NOMO-1 treated with DMSO at 0.1 percent for 48 hours (cell line): ENCODE data around the gene PIK3R6.
"Not testable (repeated sequence)": the region's sequence is repeated elsewhere in the genome, so short reads cannot be mapped to it uniquely, and the experiment has no call there.

Experiments used
- DNase-seq: peaks from one replicate; lab custom pipeline; 2025; ENCODE audit not compliant: unreplicated experiment; lab: John Stamatoyannopoulos, UW

The PIK3R6 gene

GRCh38 chr17:8894673-8895578 is 27.5 kb upstream of the PIK3R6 start:
- DNase-seq, result peak; percentile 59

GRCh38 chr17:8894202-8894671 is 26.8 kb upstream of the PIK3R6 start:
- no peak for DNase-seq

- DNase-seq, result no peak
Measured at GRCh38 chr17:8893621-8894201, 26.2 kb upstream of the PIK3R6 start.

GRCh38 chr17:8893059-8893458 is 25.6 kb upstream of the PIK3R6 start:
- DNase-seq, result no peak

- no peak for DNase-seq
Measured at GRCh38 chr17:8892338-8892690, 24.8 kb upstream of the PIK3R6 start.

GRCh38 chr17:8890671-8891070 is 23.2 kb upstream of the PIK3R6 start:
- DNase-seq, result no peak

- DNase-seq, result no peak
Measured at GRCh38 chr17:8889458-8890210, 22.2 kb upstream of the PIK3R6 start.

GRCh38 chr17:8888704-8889302 is 21.3 kb upstream of the PIK3R6 start:
- no peak for DNase-seq

GRCh38 chr17:8887834-8888703 is 20.6 kb upstream of the PIK3R6 start:
- DNase-seq, result no peak

- no peak for DNase-seq
Measured at GRCh38 chr17:8887301-8887700, 19.8 kb upstream of the PIK3R6 start.

- no peak for DNase-seq
Measured at GRCh38 chr17:8885967-8886684, 18.7 kb upstream of the PIK3R6 start.

GRCh38 chr17:8885163-8885966 is 17.9 kb upstream of the PIK3R6 start:
- DNase-seq, result not testable (repeated sequence)

- DNase-seq, result no peak
Measured at GRCh38 chr17:8884336-8884990, 17.0 kb upstream of the PIK3R6 start.

- no peak for DNase-seq
Measured at GRCh38 chr17:8883353-8883752, 15.9 kb upstream of the PIK3R6 start.

GRCh38 chr17:8881606-8882005 is 14.1 kb upstream of the PIK3R6 start:
- no peak for DNase-seq

GRCh38 chr17:8880466-8880865 is 13.0 kb upstream of the PIK3R6 start:
- no peak for DNase-seq

- no peak for DNase-seq
Measured at GRCh38 chr17:8879410-8879809, 11.9 kb upstream of the PIK3R6 start.

GRCh38 chr17:8877984-8878383 is 10.5 kb upstream of the PIK3R6 start:
- no peak for DNase-seq
